K562 treated with DMSO at 1 percent for 12 hours (cell line): ENCODE data around the gene KRTAP9-1. TPM values are rescaled to one million over a fixed set of nuclear protein-coding genes. Genes with fewer than 3 reads are reported as not detected.

ENCODE experiments used
- total RNA-seq: library from RNA; unstranded; fragments of 300-600 nt; gene quantifications from 2 replicates; pipeline ENCODE4 v1.2.3, GENCODE V29; 2022; ENCODE audit not compliant: insufficient read depth

Gene KRTAP9-1
- not detected in 2 replicates for total RNA-seq

GRCh38 chr17:41189837-41190318 is at the start of gene KRTAP9-1:
TSS of gene KRTAP9-1 (plus strand) at chr17:41189887. CDS start at chr17:41189887, 0 bp downstream.

GRCh38 chr17:41140360-41141131 is 49.1 kb upstream of the KRTAP9-1 start, which contains the start of gene KRTAP4-6:
TSS of gene KRTAP4-6 (minus strand) at chr17:41140544. CDS start at chr17:41140487, 57 bp downstream.

GRCh38 chr17:41149652-41149985 is 40.1 kb upstream of the KRTAP9-1 start, which contains the start of gene KRTAP4-5:
TSS of gene KRTAP4-5 (minus strand) at chr17:41149825. CDS start at chr17:41149767, 58 bp downstream.

GRCh38 chr17:41160648-41161047 is 29.0 kb upstream of the KRTAP9-1 start, which contains the start of gene KRTAP4-4:
TSS of gene KRTAP4-4 (minus strand) at chr17:41160748. CDS start at chr17:41160691, 57 bp downstream.

GRCh38 chr17:41168121-41168520 is 21.6 kb upstream of the KRTAP9-1 start, which contains the start of gene KRTAP4-3:
TSS of gene KRTAP4-3 (minus strand) at chr17:41168221. CDS start at chr17:41168172, 49 bp downstream.

GRCh38 chr17:41177727-41178271 is 11.9 kb upstream of the KRTAP9-1 start, which contains the start of gene KRTAP4-2:
TSS of gene KRTAP4-2 (minus strand) at chr17:41178221. CDS start at chr17:41178164, 57 bp downstream.

GRCh38 chr17:41184480-41184961 is 5.2 kb upstream of the KRTAP9-1 start, which contains the start of gene KRTAP4-1:
TSS of gene KRTAP4-1 (minus strand) at chr17:41184911. CDS start at chr17:41184854, 57 bp downstream.

GRCh38 chr17:41226598-41227095 is 37.0 kb downstream of the KRTAP9-1 start, which contains the start of gene KRTAP9-2:
TSS of gene KRTAP9-2 (plus strand) at chr17:41226648. CDS start at chr17:41226655, 7 bp downstream.

GRCh38 chr17:41232399-41233105 is 42.9 kb downstream of the KRTAP9-1 start, which contains the start of gene KRTAP9-3:
TSS of gene KRTAP9-3 (plus strand) at chr17:41232449. CDS start at chr17:41232502, 53 bp downstream.

GRCh38 chr17:41237949-41238437 is 48.3 kb downstream of the KRTAP9-1 start, which contains the start of gene KRTAP9-8:
TSS of gene KRTAP9-8 (plus strand) at chr17:41237999. CDS start at chr17:41238052, 53 bp downstream.

Other genes with a start within 250 kb of the KRTAP9-1 start
- gene KRT39, start 222.9 kb upstream of the KRTAP9-1 start, total RNA-seq = not detected in 2 replicates
- not detected in 2 replicates for gene KRT40, start 205.6 kb upstream of the KRTAP9-1 start, total RNA-seq
- gene KRTAP3-3, start 195.7 kb upstream of the KRTAP9-1 start, total RNA-seq = not detected in 2 replicates
- not detected in 2 replicates for gene KRTAP3-2, start 190.0 kb upstream of the KRTAP9-1 start, total RNA-seq
- not detected in 2 replicates for gene KRTAP3-1, start 180.8 kb upstream of the KRTAP9-1 start, total RNA-seq
- gene KRTAP1-5, start 162.7 kb upstream of the KRTAP9-1 start, total RNA-seq = not detected in 2 replicates
- gene KRTAP1-4, start 159.7 kb upstream of the KRTAP9-1 start, total RNA-seq = not detected in 2 replicates
- gene KRTAP1-3, start 155.0 kb upstream of the KRTAP9-1 start, total RNA-seq = not detected in 2 replicates
- gene KRTAP1-1, start 148.4 kb upstream of the KRTAP9-1 start, total RNA-seq = not detected in 2 replicates
- gene KRTAP2-1, start 142.6 kb upstream of the KRTAP9-1 start, total RNA-seq = not detected in 2 replicates
- not detected in 2 replicates for gene KRTAP2-2, start 134.7 kb upstream of the KRTAP9-1 start, total RNA-seq
- gene KRTAP2-3, start 129.8 kb upstream of the KRTAP9-1 start, total RNA-seq = not detected in 2 replicates
- not detected in 2 replicates for gene KRTAP2-4, start 124.0 kb upstream of the KRTAP9-1 start, total RNA-seq
- not detected in 2 replicates for gene KRTAP4-7, start 105.7 kb upstream of the KRTAP9-1 start, total RNA-seq
- gene KRTAP4-8, start 91.7 kb upstream of the KRTAP9-1 start, total RNA-seq = not detected in 2 replicates
- not detected in 2 replicates for gene KRTAP4-16, start 87.7 kb upstream of the KRTAP9-1 start, total RNA-seq
- gene KRTAP4-9, start 84.5 kb upstream of the KRTAP9-1 start, total RNA-seq = not detected in 2 replicates
- gene KRTAP4-11, start 71.5 kb upstream of the KRTAP9-1 start, total RNA-seq = not detected in 2 replicates
- not detected in 2 replicates for gene KRTAP4-12, start 65.7 kb upstream of the KRTAP9-1 start, total RNA-seq
- gene KRTAP4-6, start 49.3 kb upstream of the KRTAP9-1 start, total RNA-seq = not detected in 2 replicates
- gene KRTAP4-5, start 40.1 kb upstream of the KRTAP9-1 start, total RNA-seq = not detected in 2 replicates
- not detected in 2 replicates for gene KRTAP4-4, start 29.1 kb upstream of the KRTAP9-1 start, total RNA-seq
- gene KRTAP4-3, start 21.7 kb upstream of the KRTAP9-1 start, total RNA-seq = not detected in 2 replicates
- gene KRTAP4-2, start 11.7 kb upstream of the KRTAP9-1 start, total RNA-seq = not detected in 2 replicates
- not detected in 2 replicates for gene KRTAP4-1, start 5.0 kb upstream of the KRTAP9-1 start, total RNA-seq
- gene KRTAP9-2, start 36.8 kb downstream of the KRTAP9-1 start, total RNA-seq = not detected in 2 replicates
- not detected in 2 replicates for gene KRTAP9-3, start 42.6 kb downstream of the KRTAP9-1 start, total RNA-seq
- not detected in 2 replicates for gene KRTAP9-8, start 48.1 kb downstream of the KRTAP9-1 start, total RNA-seq
- not detected in 2 replicates for gene KRTAP9-4, start 59.8 kb downstream of the KRTAP9-1 start, total RNA-seq
- not detected in 2 replicates for gene KRTAP9-9, start 65.5 kb downstream of the KRTAP9-1 start, total RNA-seq
- gene KRTAP9-6, start 75.5 kb downstream of the KRTAP9-1 start, total RNA-seq = not detected in 2 replicates
- gene KRTAP9-7, start 85.8 kb downstream of the KRTAP9-1 start, total RNA-seq = not detected in 2 replicates
- not detected in 2 replicates for gene KRTAP29-1, start 113.0 kb downstream of the KRTAP9-1 start, total RNA-seq
- gene KRTAP16-1, start 119.4 kb downstream of the KRTAP9-1 start, total RNA-seq = not detected in 2 replicates
- gene KRTAP17-1, start 125.8 kb downstream of the KRTAP9-1 start, total RNA-seq = not detected in 2 replicates
- gene KRT33A, start 160.9 kb downstream of the KRTAP9-1 start, total RNA-seq = not detected in 2 replicates
- not detected in 2 replicates for gene KRT33B, start 179.9 kb downstream of the KRTAP9-1 start, total RNA-seq
- not detected in 2 replicates for gene KRT34, start 192.4 kb downstream of the KRTAP9-1 start, total RNA-seq
- gene KRT31, start 207.7 kb downstream of the KRTAP9-1 start, total RNA-seq = not detected in 2 replicates
- not detected in 2 replicates for gene KRT37, start 234.7 kb downstream of the KRTAP9-1 start, total RNA-seq